Measurements from ENCODE around the gene DZANK1.

DNA sequence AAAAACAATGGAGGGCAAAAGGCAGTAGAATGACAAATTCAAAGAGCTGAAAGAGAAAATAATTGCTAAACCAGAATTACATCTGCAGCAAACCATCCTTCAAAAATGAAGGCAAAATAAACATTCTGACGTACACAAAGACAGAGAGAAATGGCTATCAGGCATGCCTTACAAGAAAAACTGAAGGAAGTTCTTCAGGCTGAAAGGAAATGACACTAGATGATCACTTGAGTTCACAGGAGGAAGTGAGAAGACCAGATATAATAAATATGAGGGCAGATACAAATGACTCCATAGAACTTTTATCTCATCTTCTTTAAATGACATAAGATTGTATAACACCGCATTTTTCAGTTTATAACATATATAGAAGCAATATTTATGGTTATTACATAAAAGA lies 30.0 kb downstream of the DZANK1 start:
- TF ChIP-seq, protein P1, sequence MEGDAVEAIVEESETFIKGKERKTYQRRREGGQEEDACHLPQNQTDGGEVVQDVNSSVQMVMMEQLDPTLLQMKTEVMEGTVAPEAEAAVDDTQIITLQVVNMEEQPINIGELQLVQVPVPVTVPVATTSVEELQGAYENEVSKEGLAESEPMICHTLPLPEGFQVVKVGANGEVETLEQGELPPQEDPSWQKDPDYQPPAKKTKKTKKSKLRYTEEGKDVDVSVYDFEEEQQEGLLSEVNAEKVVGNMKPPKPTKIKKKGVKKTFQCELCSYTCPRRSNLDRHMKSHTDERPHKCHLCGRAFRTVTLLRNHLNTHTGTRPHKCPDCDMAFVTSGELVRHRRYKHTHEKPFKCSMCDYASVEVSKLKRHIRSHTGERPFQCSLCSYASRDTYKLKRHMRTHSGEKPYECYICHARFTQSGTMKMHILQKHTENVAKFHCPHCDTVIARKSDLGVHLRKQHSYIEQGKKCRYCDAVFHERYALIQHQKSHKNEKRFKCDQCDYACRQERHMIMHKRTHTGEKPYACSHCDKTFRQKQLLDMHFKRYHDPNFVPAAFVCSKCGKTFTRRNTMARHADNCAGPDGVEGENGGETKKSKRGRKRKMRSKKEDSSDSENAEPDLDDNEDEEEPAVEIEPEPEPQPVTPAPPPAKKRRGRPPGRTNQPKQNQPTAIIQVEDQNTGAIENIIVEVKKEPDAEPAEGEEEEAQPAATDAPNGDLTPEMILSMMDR (IDR thresholded peaks at IDR 0.05; ENCODE audit: insufficient read depth, low read length, poor library complexity, severe bottlenecking) = no peak
- TF ChIP-seq EZH2phosphoT487 (conservative IDR thresholded peaks at IDR 0.05; ENCODE audit: low read length) = no peak
